ENCODE results near the gene IL18.
"Not testable (repeated sequence)": the region's sequence is repeated elsewhere in the genome, so short reads cannot be mapped to it uniquely, and the experiment has no call there.

IL18 gene

GRCh38 chr11:112121981-112122615 lies 41.8 kb downstream of the IL18 start:
- no peak for DNase-seq (ENCODE audit: low spot score)

- no peak for DNase-seq (ENCODE audit: low spot score)
Measured at GRCh38 chr11:112118176-112118575, 45.7 kb downstream of the IL18 start.

GRCh38 chr11:112115386-112115785 lies 48.5 kb downstream of the IL18 start:
- DNase-seq (ENCODE audit: low spot score): no peak

- no peak for DNase-seq (ENCODE audit: low spot score)
Measured at GRCh38 chr11:112114460-112114859, 49.4 kb downstream of the IL18 start.

GRCh38 chr11:112113539-112114457 lies 50.1 kb downstream of the IL18 start:
- DNase-seq (ENCODE audit: low spot score): peak; percentile 80

- DNase-seq (ENCODE audit: low spot score): no peak
Measured at GRCh38 chr11:112106070-112106469, 57.8 kb downstream of the IL18 start.

GRCh38 chr11:112103446-112103845 lies 60.4 kb downstream of the IL18 start:
- no peak for DNase-seq (ENCODE audit: low spot score)

GRCh38 chr11:112100462-112100861 lies 63.4 kb downstream of the IL18 start:
- DNase-seq (ENCODE audit: low spot score): no peak

- DNase-seq (ENCODE audit: low spot score): no peak
Measured at GRCh38 chr11:112097734-112098528, 66.0 kb downstream of the IL18 start.

GRCh38 chr11:112096194-112096593 lies 67.7 kb downstream of the IL18 start:
- no peak for DNase-seq (ENCODE audit: low spot score)

GRCh38 chr11:112095302-112095701 lies 68.6 kb downstream of the IL18 start:
- DNase-seq (ENCODE audit: low spot score): not testable (repeated sequence)

Measured in GM03348 (cell line).